Breast epithelium (tissue), 4 donors: ENCODE measurements around the gene SLC35G2. TPM values are rescaled to one million over a fixed set of nuclear protein-coding genes. Genes with fewer than 3 reads are reported as not detected.

Source experiments
- DNase-seq, 2 donors: peaks; one replicate each; pipeline ENCODE4 v3.0.0-alpha.2; 2019; ENCODE audit warnings: low spot score in 2 of 2
- H3K27ac ChIP-seq, 2 donors: fragments of 200-600 bp; sonication (generic) in 1 of 2; one replicate each; pipeline ENCODE4 v1.5.1; 2016 to 2019; ENCODE audit warnings: mild to moderate bottlenecking in 1 of 2
- H3K27me3 ChIP-seq, 2 donors: fragments of 200-600 bp; sonication (generic) in 1 of 2; one replicate each; pipeline versions ENCODE4 v1.5.1 to v1.6.0; 2017 to 2019; ENCODE audit warnings: control low read depth in 1 of 2, mild to moderate bottlenecking in 1 of 2
- H3K36me3 ChIP-seq: fragments of 200-600 bp; one replicate; pipeline ENCODE4 v1.5.1; 2019
- H3K4me1 ChIP-seq, 2 donors: fragments of 200-600 bp; sonication (generic); one replicate each; pipeline ENCODE4 v1.5.1; 2016 to 2019; ENCODE audit warnings: control low read depth in 1 of 2
- H3K4me3 ChIP-seq, 3 donors: fragments of 200-600 bp; sonication (generic); 1 replicate in 2 of 3; 2 replicates in 1 of 3; pipeline ENCODE4 v1.5.1; 2016 to 2019; ENCODE audit warnings: mild to moderate bottlenecking in 3 of 3, moderate library complexity in 2 of 3
- H3K9me3 ChIP-seq, 2 donors: fragments of 200-600 bp; sonication (generic) in 1 of 2; one replicate each; pipeline ENCODE4 v1.5.1; 2016 to 2019; ENCODE audit warnings: control low read depth in 1 of 2
- POLR2A ChIP-seq: fragments of 450-650 bp; IDR thresholded peaks from one replicate; pipeline ENCODE4 v1.6.1; 2016; ENCODE audit warnings: antibody characterized with exemption, mild to moderate bottlenecking, moderate library complexity
- POLR2AphosphoS5 ChIP-seq, 3 donors: sonication (generic); formaldehyde crosslinking; IDR thresholded peaks; one replicate each; pipeline ENCODE4 v1.6.1; 2017; ENCODE audit warnings: antibody characterized with exemption in 3 of 3
- intact Hi-C: fragments of 100-400 bp; cut with DNase I; formaldehyde crosslinking; loops from one replicate; pipeline ENCODE4 v1.15.1; 2023; ENCODE audit warnings: low total_unique reads
- total RNA-seq, 3 donors: library from RNA; depleted of rRNA; stranded (reverse); fragments of >200 nt; gene quantifications; one replicate each; pipeline ENCODE4 v1.1.0, GENCODE V29; 2016
- TF ChIP-seq, protein P1 (sequence below), 3 donors: fragments of 450-650 bp; IDR thresholded peaks; one replicate each; pipeline ENCODE4 v1.5.1; 2016 to 2017; ENCODE audit warnings: antibody characterized with exemption in 3 of 3, mild to moderate bottlenecking in 3 of 3, moderate library complexity in 3 of 3

SLC35G2 gene
- total RNA-seq, 3 donors from 2014 or later, result 6.0 to 9.5 (median 9.3) TPM

DNA sequence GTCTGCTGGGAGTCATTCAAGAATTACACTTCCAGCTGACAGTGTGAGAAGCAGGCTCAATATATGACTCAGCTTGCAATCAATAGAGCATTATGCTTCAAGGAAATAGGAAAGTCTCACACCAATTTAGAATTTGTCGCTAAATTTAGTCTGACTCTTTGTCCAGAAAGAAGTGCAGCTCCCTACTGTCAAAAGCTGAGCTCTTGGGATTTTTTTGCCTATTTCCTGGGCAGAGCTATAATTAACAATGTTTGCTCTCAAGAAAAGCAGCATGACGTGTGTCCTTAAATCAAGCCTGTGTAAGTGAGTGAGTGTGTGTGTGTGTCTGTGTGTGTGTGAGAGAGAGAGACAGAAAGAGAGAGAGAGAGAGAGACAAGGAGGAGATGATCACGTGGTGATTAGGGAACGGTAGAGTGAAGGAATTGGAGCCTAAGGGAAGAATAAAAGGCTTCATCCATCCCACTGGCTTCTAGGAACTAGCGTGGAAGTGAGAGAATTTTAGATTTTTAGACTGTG is 16.4 kb upstream of the SLC35G2 start:
- Histone ChIP-seq H3K36me3 (no peaks in the 10 kb centered on the region), H3K4me3 (peak overlapping the region in 1 of 3 donors; percentile 4), H3K27ac (peak overlapping the region; percentile 20 to 67), H3K27me3 (no peaks in the 10 kb centered on the region), H3K4me1 (no peaks in the 10 kb centered on the region), H3K9me3 (no peaks in the 10 kb centered on the region)
- intact Hi-C loops, result no loop called here
- no peak for TF ChIP-seq POLR2A
- no peak for TF ChIP-seq POLR2AphosphoS5 (IDR thresholded peaks at IDR 0.05)
- TF ChIP-seq, protein P1, sequence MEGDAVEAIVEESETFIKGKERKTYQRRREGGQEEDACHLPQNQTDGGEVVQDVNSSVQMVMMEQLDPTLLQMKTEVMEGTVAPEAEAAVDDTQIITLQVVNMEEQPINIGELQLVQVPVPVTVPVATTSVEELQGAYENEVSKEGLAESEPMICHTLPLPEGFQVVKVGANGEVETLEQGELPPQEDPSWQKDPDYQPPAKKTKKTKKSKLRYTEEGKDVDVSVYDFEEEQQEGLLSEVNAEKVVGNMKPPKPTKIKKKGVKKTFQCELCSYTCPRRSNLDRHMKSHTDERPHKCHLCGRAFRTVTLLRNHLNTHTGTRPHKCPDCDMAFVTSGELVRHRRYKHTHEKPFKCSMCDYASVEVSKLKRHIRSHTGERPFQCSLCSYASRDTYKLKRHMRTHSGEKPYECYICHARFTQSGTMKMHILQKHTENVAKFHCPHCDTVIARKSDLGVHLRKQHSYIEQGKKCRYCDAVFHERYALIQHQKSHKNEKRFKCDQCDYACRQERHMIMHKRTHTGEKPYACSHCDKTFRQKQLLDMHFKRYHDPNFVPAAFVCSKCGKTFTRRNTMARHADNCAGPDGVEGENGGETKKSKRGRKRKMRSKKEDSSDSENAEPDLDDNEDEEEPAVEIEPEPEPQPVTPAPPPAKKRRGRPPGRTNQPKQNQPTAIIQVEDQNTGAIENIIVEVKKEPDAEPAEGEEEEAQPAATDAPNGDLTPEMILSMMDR (IDR thresholded peaks at IDR 0.05), result no peak
- DNase-seq, result no peak

DNA sequence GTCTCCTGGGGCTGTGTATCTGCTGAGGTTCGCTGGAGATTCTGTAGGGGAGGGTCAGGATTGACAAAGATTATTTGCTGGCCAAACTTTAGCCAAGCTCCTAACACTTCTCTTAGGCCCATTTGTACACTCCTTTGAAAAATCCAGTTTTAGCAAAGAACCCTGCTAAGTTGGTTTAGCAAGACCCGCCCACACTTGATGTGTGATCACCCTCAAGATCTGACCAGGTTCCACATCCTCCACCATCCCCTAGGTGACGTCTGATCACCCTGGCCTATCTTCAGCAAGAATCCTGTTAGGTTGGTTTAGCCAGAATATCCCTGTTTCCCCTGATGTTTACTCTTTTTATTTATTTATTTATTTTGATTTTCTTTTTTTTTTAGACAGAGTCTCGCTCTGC is 14.8 kb upstream of the SLC35G2 start:
- H3K27me3 ChIP-seq, result no peaks in the 10 kb centered on the region
- no peak overlapping the region for H3K4me3 ChIP-seq
- no peaks in the 10 kb centered on the region for H3K4me1 ChIP-seq
- intact Hi-C loops, result no loop called here
- no peak for DNase-seq
- no peaks in the 10 kb centered on the region for H3K36me3 ChIP-seq
- no peak overlapping the region for H3K27ac ChIP-seq
- TF ChIP-seq POLR2AphosphoS5 (IDR thresholded peaks at IDR 0.05), result no peak
- TF ChIP-seq POLR2A, result no peak
- TF ChIP-seq, protein P1 (IDR thresholded peaks at IDR 0.05), result no peak
- H3K9me3 ChIP-seq, result no peaks in the 10 kb centered on the region

DNA sequence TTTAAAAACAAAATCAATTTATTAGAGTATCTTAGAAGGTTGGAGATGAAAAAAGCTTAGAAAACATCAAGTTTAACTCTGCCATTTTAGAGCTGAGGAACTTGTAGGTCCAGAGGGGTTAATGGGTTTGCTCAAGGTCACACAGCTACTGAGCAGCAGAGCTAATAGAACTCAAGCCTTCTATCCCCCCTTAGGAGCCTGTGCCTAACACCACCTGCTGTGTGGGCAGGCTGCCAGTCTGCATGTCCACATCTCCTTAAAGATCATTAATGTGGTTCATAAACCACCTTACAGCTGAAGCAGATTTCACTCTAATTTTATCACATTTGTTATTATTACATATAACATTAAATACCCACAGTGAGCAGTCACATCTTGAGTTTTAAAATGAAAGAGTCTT is 14.1 kb upstream of the SLC35G2 start:
- H3K4me3 ChIP-seq, result no peak overlapping the region
- H3K9me3 ChIP-seq, result no peaks in the 10 kb centered on the region
- H3K27ac ChIP-seq, result no peak overlapping the region
- intact Hi-C loops, result no loop called here
- TF ChIP-seq POLR2A, result no peak
- TF ChIP-seq, protein P1 (IDR thresholded peaks at IDR 0.05), result no peak
- no peak for TF ChIP-seq POLR2AphosphoS5 (IDR thresholded peaks at IDR 0.05)
- no peaks in the 10 kb centered on the region for H3K36me3 ChIP-seq
- no peaks in the 10 kb centered on the region for H3K27me3 ChIP-seq
- no peaks in the 10 kb centered on the region for H3K4me1 ChIP-seq
- no peak for DNase-seq

DNA sequence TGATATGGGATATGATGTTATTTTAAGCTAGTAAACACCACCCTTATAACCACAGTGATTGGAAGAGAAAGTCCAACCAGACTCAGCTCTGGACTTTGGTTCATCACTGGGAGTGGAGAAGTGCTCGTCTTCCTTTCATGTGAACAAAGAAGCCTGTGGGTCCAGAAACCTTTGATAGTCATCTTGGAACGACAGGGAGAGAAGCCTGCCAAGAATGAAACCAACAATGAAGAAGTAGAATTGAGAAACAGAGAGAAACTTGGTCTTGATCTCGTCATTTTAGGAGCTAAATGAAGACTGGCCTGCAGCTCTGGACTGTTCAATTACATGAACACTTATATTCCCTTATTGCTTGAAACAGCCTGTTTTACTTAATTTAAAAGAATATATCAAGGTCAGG is 13.1 kb upstream of the SLC35G2 start:
- Histone ChIP-seq H3K4me1 (no peaks in the 10 kb centered on the region), H3K4me3 (no peak overlapping the region), H3K27me3 (no peaks in the 10 kb centered on the region), H3K27ac (no peak overlapping the region), H3K9me3 (no peaks in the 10 kb centered on the region), H3K36me3 (no peaks in the 10 kb centered on the region)
- no peak for DNase-seq
- TF ChIP-seq POLR2A (no peak), POLR2AphosphoS5 (IDR thresholded peaks at IDR 0.05) (no peak)
- TF ChIP-seq, protein P1 (IDR thresholded peaks at IDR 0.05), result no peak
- intact Hi-C loops, result no loop called here

DNA sequence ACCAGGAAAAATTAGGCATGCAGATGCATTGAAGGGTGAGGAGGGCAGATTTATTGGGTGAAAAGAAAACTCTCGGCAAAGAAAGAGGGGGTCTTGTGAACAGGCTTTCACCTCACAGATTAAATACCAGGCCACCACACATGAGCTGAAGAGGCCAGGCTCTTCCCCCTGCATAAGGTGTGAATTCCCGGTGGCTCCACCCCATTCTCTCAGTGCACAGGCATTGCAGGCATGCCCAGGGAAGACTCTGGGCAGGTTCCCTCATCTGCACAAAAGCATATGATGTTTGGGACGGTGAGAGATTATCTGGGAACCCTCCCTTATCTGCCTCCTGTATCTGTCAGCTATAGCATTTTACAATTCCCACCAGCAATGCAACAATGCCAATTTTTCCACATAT is 7.2 kb upstream of the SLC35G2 start:
- no peaks in the 10 kb centered on the region for H3K36me3 ChIP-seq
- H3K27ac ChIP-seq, result no peak overlapping the region
- DNase-seq, result no peak
- H3K27me3 ChIP-seq, result no peaks in the 10 kb centered on the region
- TF ChIP-seq, protein P1 (IDR thresholded peaks at IDR 0.05), result no peak
- no peak for TF ChIP-seq POLR2A
- TF ChIP-seq POLR2AphosphoS5 (IDR thresholded peaks at IDR 0.05), result no peak
- no peak overlapping the region for H3K4me3 ChIP-seq
- intact Hi-C loops, result no loop called here
- H3K4me1 ChIP-seq, result no peaks in the 10 kb centered on the region
- peaks cover 0 to 3% of the 10 kb centered on the region in 2 donors for H3K9me3 ChIP-seq
